Measurements from ENCODE around the gene SH3D21.

Gene SH3D21

DNA sequence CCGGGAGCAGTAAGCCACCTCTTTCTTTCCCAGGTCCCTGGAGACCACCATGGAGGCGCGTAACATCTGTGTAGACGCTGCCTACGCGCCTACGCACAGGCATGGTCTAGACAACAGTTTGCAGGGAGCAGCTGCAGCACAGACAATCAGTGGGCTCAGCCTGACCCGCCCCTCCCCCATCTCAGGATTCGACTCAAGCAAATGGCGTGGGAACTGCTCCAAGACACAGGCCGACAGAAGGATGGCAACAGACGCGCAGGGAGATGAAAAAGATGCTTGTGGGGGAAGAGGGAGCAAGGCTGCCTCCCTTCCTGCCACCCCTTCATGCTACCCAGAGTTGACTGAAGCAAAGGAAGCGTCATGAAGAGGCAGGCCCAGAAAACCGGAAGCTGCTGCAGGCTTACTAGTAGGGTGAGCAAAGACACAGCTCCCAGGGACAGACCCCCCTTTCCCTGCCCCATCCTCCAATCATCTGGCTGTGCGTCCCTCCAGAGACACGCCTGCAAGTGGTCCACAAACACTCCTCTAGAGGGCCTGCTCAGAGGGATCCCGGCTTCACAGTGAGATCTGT, 60.0 kb downstream of the SH3D21 start:
- TF ChIP-seq, protein P1, sequence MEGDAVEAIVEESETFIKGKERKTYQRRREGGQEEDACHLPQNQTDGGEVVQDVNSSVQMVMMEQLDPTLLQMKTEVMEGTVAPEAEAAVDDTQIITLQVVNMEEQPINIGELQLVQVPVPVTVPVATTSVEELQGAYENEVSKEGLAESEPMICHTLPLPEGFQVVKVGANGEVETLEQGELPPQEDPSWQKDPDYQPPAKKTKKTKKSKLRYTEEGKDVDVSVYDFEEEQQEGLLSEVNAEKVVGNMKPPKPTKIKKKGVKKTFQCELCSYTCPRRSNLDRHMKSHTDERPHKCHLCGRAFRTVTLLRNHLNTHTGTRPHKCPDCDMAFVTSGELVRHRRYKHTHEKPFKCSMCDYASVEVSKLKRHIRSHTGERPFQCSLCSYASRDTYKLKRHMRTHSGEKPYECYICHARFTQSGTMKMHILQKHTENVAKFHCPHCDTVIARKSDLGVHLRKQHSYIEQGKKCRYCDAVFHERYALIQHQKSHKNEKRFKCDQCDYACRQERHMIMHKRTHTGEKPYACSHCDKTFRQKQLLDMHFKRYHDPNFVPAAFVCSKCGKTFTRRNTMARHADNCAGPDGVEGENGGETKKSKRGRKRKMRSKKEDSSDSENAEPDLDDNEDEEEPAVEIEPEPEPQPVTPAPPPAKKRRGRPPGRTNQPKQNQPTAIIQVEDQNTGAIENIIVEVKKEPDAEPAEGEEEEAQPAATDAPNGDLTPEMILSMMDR (IDR thresholded peaks at IDR 0.05), result no peak

DNA sequence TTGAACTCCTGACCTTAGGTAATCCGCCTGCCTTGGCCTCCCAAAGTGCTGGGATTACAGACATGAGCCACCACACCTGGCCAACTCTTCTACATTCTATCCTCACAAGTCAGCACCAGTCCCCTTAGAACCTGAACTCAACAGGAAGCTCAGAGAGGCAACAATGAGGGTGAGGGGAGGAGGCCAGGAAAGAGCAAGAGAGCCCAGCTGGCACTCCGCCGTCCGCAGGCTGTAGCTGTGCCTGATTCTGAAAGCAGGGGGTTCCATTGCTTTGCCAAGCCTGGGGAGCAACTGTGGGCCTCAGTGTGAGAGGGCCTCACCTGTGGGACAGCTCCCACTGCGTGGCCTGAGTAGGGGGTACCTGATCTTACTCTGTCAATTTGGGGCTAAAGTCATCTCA, 60.9 kb downstream of the SH3D21 start:
- TF ChIP-seq, protein P1 (IDR thresholded peaks at IDR 0.05), result no peak

DNA sequence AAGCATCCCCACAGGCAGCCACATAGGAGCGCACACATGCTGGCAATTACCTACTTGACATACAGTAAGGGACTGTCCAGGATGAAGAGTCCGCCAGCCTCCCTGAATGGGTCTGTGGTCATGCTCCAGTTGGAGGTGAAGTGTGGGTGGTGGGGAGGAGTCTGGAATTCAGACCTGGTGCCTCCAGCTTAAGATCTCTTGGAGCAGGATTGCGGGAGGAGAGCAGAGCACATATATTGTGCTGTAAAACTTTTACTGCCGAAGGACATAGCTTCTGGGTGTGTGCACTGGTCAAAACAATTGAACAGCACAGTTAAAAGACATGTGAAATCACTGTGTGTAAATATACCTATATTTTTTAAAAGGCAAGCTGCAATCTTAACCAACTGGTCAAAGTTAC, 61.6 kb downstream of the SH3D21 start:
- TF ChIP-seq, protein P1 (IDR thresholded peaks at IDR 0.05), result no peak

DNA sequence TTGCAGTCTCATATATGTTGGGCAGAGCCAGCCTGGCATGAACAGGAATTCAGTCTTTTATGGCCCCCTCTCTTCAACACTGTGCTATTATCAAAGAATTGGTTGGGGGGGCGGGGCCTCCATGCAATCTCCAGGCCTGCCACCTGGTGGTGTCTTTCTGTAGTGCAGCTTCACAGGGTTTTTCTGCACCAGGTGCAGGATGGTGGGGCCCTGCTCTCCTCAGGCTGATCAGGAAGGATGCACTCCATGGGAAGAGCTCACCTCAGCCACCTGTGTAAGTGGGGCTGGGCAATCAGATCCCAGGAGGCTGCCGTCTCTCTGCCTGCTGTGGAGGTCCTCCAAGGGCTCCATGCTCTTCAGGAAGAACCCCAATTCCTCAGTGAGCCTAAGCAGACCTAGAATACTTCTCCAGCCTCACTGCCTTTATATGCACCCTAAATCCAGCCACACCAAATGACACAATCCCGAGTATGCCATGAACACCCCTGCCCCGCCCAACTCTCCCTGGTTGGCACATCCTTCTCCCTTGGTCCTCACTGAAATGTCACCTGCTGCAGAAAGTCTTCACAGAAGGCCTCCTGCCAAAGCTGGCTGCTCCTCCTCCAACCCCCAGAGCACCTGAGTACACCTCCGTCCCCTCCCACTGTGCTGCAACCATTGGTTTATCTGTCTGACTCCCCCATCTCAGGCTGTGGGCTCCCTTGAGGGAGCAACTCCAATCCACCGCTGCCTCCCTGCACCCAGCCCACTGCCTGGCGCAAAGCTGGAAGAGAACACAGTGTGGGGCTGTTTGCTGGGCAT, 63.1 kb downstream of the SH3D21 start:
- TF ChIP-seq, protein P1 (IDR thresholded peaks at IDR 0.05), result peak; percentile 91
